ENCODE results near the gene HTR2A.

GRCh38 chr13:46914341-46914740 is 17.5 kb upstream of the HTR2A start:
- TF ChIP-seq CTCF (IDR thresholded peaks at IDR 0.05) (no peak), POLR2AphosphoS5 (IDR thresholded peaks at IDR 0.05; ENCODE audit: low read depth, low read length) (no peak), TAF1 (IDR thresholded peaks at IDR 0.05; ENCODE audit: borderline replicate concordance, low read depth, low read length) (no peak), RCOR1 (IDR thresholded peaks at IDR 0.05; ENCODE audit: low read length) (no peak), USF1 (IDR thresholded peaks at IDR 0.05; ENCODE audit: borderline replicate concordance, low read depth) (no peak), NFIC (IDR thresholded peaks at IDR 0.05; ENCODE audit: borderline replicate concordance) (no peak), NRF1 (IDR thresholded peaks at IDR 0.05; ENCODE audit: low read depth, low read length) (no peak), REST (IDR thresholded peaks at IDR 0.05; ENCODE audit: low read depth, low read length) (no peak), EP300 (IDR thresholded peaks at IDR 0.05; ENCODE audit: borderline replicate concordance in 1 of 2, low read depth in 1 of 2, low read length in 1 of 2) (no peak), MXI1 (IDR thresholded peaks at IDR 0.05; ENCODE audit: low read depth, low read length) (no peak), USF2 (IDR thresholded peaks at IDR 0.05; ENCODE audit: borderline replicate concordance, low read depth, low read length) (no peak), GATA2 (CRISPR knock-in tag; IDR thresholded peaks at IDR 0.05) (no peak), MEF2A (IDR thresholded peaks at IDR 0.05; ENCODE audit: borderline replicate concordance, low read depth) (no peak), CHD2 (IDR thresholded peaks at IDR 0.05; ENCODE audit: low read length, partially characterized antibody) (no peak)
